ENCODE results near the gene FAM131B.
A peak's percentile ranks its signal among the peaks of the same experiment; 100 is the strongest.
"Not testable (repeated sequence)": the region's sequence is repeated elsewhere in the genome, so short reads cannot be mapped to it uniquely, and the experiment has no call there.

The FAM131B gene

GRCh38 chr7:143362131-143363015 is at the start of gene FAM131B:
Gene FAM131B, minus strand, starts transcription at chr7:143362713. Its CDS starts 110 bp downstream, at chr7:143362603.
- peak; percentile 64 for DNase-seq (ENCODE audit: low spot score)

GRCh38 chr7:143411976-143412708 is 49.6 kb upstream of the FAM131B start:
- no peak for DNase-seq (ENCODE audit: low spot score)

GRCh38 chr7:143410521-143411004 is 48.0 kb upstream of the FAM131B start:
- no peak for DNase-seq (ENCODE audit: low spot score)

DNA sequence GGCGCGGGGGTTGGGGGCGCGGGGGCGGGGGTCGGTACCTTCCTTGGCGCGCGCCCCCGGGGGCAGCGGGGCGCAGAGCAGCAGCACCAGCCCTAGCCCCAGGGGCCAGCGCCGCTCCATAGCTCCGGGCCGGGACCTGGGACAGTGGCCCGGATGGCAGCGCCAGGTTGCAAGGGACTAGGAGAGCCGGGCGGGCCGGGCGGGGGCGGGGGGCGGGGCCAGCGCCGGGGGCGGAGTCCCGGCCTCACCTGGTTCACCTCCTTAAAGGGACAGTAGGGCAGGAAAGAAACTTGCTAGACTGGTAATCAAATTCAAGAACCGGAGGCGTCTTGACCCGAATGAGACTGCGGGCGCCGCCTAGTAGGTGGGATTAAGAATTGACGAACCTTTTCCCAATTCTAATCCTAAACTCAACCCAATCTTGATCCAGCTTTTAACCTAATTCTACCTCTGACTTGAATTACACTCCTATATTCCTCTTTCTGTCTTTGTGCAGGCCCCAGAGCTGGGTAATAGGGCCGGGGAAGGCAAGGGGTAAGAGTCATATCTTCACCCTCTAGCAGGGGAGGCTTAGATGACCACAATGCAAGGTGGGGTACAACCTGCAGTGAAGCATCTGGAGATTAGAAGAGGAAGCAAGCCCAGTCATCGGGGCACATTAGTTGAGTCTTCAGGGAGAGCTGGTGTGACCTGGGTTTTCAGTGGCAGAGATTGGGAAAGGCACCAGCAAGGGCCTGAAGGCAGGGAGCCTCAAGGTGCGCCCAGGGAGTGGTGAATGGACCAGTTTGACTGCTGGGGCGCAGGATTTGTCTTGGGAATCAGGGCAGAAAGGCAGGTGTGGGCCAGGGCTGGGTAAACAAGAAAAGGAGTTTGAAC is 46.4 kb upstream of the FAM131B start, which contains the start of gene EPHA1:
TSS of gene EPHA1 (minus strand) at position 171 of the 876 bp plus-strand sequence. CDS start at position 120, 51 bp downstream.
- peak; percentile 62 for DNase-seq (ENCODE audit: low spot score)

DNA sequence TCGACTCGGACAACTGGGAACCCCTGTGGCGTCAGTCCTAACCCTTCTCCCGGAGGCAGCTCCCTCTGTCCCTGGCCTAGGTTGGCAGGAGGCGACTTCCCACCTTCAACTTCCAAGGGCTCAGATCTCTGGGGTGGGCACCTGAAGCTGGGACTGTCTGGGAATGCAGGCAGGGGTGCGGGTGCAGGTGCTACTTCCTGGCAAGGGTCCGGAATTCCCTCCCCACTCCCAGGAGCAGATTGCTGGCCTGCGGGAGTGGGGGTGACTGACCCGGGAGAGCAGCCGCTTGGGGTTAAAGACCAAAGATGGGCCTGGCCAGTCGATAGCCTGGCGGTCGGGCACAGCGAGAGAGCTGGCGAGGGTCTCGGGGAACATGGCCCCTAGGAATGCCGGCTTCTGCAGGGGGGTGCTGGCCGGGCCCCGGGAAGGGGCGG is 45.8 kb upstream of the FAM131B start:
- DNase-seq (ENCODE audit: low spot score): no peak

DNA sequence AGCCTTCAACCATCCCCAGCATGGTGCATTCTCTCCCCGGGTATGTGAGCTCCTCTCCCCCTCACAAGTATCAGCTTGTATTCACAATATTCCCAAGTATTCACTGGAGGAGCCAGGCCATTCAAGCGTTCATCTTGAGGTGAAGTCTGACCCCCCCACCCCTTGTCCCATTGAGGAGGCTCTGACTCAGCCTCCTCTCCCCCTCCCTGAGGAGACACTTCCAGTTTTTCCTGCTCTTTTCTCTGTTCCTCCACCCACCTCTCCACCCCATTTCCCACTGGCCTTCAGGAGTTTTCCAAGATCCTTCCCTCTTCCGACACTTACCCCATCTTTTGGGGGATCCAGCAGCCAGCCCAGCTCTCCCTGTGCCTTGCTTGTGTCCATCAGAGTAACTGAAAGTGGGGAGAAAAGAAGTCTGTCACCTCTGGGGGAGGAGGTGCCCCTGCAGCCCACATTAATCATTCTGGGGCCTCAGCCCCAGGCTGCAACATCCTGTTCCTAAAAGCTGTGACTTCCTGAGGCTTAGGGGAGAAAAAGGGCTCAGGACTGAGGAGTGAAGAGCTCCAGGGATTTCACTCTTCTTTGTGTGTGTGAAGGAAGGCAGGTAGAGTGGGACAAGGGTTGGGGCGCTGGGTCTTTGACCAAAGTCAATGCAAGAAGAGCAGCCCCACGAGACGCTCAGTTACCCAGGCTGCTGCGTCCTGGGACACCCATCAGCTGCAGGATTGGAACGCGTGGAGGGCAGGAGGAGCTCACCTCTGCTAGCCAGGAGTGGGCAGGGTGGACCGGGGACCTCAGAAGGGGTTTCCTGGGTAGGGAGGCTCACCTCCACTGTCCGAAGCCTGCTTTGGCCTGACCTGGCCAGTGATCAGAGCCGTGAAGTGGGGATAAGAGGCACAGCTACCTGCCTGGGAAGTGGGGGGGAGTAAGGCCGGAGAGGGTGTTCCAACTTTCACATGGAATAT is 45.1 kb upstream of the FAM131B start:
- no peak for DNase-seq (ENCODE audit: low spot score)

DNA sequence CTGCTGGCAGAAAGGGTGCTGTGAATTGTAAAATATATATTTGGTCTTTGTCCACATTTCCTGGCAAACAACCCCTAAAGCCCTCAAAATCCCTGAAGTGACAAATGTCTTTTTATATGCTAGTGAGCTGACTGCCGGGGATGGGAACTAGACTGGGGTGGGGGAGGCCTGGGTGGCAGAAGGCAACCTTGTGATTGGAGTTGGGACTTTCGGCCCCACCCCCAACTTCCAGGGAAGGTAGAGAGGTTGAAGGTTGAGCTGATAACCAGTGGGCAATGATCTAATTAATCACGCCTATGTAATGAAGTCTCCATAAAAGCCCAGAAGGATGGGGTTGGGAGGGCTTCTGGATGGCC is 43.5 kb upstream of the FAM131B start:
- DNase-seq (ENCODE audit: low spot score): no peak

- DNase-seq (ENCODE audit: low spot score): no peak
Measured at GRCh38 chr7:143405173-143406001, 42.9 kb upstream of the FAM131B start.

GRCh38 chr7:143402233-143402632 is 39.7 kb upstream of the FAM131B start:
- not testable (repeated sequence) for DNase-seq (ENCODE audit: low spot score)

DNA sequence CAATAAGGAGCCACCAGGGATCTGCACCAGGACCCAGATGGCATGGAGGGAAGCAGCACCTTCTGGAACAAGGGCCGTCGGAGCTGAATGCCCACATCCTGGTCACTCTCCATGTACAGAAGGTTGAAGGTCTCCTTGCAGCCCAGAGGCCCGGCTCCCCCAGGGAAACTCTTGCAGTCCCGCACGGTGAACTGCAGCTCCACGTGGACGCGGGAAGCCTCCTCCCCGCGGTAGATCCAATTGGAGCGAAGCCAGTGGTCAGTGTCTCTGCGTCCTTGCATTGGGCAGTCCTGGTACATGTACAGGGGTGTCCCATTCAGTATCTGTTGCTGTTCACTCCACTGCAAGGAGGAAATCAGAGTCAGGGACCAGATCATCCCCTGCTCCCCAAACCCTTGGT is 38.8 kb upstream of the FAM131B start:
- DNase-seq (ENCODE audit: low spot score): no peak

DNA sequence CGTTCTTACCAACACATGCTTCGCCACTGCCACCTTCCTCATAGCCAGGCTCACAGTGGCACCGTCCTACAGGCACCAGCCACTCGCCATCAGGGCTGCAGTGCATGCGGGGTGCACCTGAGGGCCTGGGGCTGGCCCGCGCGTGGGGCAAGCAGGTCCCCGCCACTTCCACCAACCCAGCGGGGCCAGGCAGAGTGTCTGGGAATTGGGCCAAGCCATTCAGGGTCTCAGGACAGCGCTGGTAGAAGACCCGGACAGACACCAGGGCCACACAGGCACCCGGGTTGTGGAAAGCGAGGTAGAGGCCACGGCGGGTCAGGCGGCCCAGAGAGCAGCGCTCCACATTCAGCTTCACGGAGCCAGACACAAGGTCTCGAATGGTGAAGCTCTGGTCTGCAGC is 37.1 kb upstream of the FAM131B start:
- DNase-seq (ENCODE audit: low spot score): no peak

- no peak for DNase-seq (ENCODE audit: low spot score)
Measured at GRCh38 chr7:143399151-143399550, 36.6 kb upstream of the FAM131B start.

- no peak for DNase-seq (ENCODE audit: low spot score)
Measured at GRCh38 chr7:143398616-143399015, 36.1 kb upstream of the FAM131B start.

DNA sequence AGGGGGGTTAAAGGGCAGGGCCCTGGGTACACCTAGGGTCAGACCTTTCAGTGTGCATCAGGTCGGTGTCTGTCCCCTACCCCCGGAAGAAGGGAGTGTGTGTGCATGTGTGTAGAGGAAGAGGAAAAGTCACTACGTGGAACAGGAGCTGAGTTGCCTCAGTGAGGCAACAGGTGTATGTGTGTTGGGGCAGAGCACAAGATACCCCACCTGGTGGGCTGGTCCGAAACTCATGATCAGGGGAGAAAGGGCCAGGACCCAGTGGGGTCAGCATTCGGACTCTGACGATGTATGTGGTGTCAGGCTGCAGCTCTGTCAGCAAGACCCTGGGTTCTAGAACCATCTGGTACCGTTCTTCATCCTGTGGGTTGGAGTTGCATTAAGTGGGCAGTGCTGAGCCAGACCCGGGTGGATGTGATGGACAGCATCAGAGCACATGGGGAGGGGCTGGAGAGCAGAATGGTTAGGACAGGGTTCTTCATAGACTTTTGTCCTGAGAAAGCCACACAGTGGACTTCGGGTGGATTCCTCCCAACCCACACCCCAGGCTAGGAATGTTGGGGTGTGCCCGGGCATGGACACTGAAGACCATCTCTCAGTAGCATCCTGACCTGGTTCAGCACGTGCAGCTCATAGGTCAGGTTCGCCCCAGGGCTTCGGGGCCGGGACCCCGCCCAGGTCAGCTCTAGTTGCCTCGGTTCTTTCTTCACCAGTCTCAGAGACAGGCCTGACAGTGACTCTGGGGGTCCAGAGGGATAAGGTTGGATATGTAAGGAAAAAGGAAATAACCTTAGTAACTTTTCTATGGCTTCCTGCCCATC is 35.4 kb upstream of the FAM131B start:
- no peak for DNase-seq (ENCODE audit: low spot score)

- no peak for DNase-seq (ENCODE audit: low spot score)
Measured at GRCh38 chr7:143396625-143397556, 34.4 kb upstream of the FAM131B start.

- DNase-seq (ENCODE audit: low spot score): no peak
Measured at GRCh38 chr7:143396182-143396581, 33.7 kb upstream of the FAM131B start.
